OCI-LY3 (cell line): ENCODE results near the gene TRIM39.

Source experiments
- H2AFZ ChIP-seq: fragments of 200-600, 300-600 bp; shearing (Covaris generic); 2 replicates; pipeline ENCODE4 v1.6.0; 2014; ENCODE audit warnings: antibody characterized with exemption, low read depth, low read length
- H3K27ac ChIP-seq: fragments of 200-600, 300-600 bp; sonication (generic); 2 replicates; pipeline ENCODE4 v1.5.1; 2014; ENCODE audit warnings: mild to moderate bottlenecking, low read length, moderate library complexity, mixed read lengths
- H3K27me3 ChIP-seq: fragments of 200-600, 300-600 bp; sonication (generic); 2 replicates; pipeline ENCODE4 v1.6.1; 2014; ENCODE audit warnings: low read depth, low read length, mixed read lengths
- H3K36me3 ChIP-seq: fragments of 200-600, 300-600 bp; sonication (generic); replicated peaks from 2 replicates; pipeline ENCODE3; 2014; ENCODE audit warnings: low read depth, low read length, mixed read lengths
- H3K4me1 ChIP-seq: fragments of 300-600, 200-600 bp; sonication (generic); 2 replicates; pipeline ENCODE4 v1.6.1; 2014; ENCODE audit warnings: low read length, mixed read lengths
- H3K4me2 ChIP-seq: fragments of 200-600, 300-600 bp; sonication (generic); 2 replicates; pipeline ENCODE4 v1.6.1; 2014; ENCODE audit warnings: low read length, mixed read lengths
- H3K4me3 ChIP-seq: fragments of 300-600, 200-600 bp; sonication (generic); 2 replicates; pipeline ENCODE4 v1.5.1; 2014; ENCODE audit warnings: antibody characterized with exemption, mild to moderate bottlenecking, low read length, moderate library complexity
- H3K79me2 ChIP-seq: fragments of 300-600, 200-600 bp; shearing (Covaris generic); 2 replicates; pipeline ENCODE4 v1.6.1; 2014; ENCODE audit warnings: mild to moderate bottlenecking, low read length, mixed read lengths
- H3K9ac ChIP-seq: fragments of 300-600, 200-600 bp; shearing (Covaris generic); 2 replicates; pipeline ENCODE4 v1.6.0; 2014; ENCODE audit warnings: mild to moderate bottlenecking, low read length, moderate library complexity
- H3K9me3 ChIP-seq: fragments of 200-600, 300-600 bp; shearing (Covaris generic); 2 replicates; pipeline ENCODE4 v1.6.1; 2014; ENCODE audit warnings: low read length, mixed read lengths; ENCODE audit not compliant: insufficient read depth
- H4K20me1 ChIP-seq: fragments of 200-600, 300-600 bp; sonication (generic); 2 replicates; pipeline ENCODE4 v1.6.1; 2016; ENCODE audit warnings: low read length, mixed read lengths; ENCODE audit not compliant: insufficient read depth
- CTCF ChIP-seq: fragments of 200-600, 300-600 bp; sonication (generic); IDR thresholded peaks from 2 replicates; pipeline ENCODE4 v1.5.1; 2014; ENCODE audit warnings: antibody characterized with exemption, low read length, low read depth
- EZH2phosphoT487 ChIP-seq: fragments of 200-600 bp; shearing (Covaris generic); IDR thresholded peaks from 2 replicates; pipeline ENCODE4 v1.6.1; 2018; ENCODE audit warnings: antibody characterized with exemption, mixed run types, low read depth

TRIM39 gene

DNA sequence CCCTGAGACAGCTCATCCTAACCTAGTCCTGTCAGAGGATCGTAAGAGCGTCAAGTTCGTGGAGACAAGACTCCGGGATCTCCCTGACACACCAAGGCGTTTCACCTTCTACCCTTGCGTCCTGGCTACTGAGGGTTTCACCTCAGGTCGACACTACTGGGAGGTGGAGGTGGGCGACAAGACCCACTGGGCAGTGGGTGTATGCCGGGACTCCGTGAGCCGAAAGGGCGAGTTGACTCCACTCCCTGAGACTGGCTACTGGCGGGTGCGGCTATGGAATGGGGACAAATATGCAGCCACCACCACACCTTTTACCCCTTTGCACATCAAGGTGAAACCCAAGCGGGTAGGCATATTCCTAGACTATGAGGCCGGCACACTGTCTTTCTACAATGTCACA, 15.0 kb downstream of the TRIM39 start:
- Histone ChIP-seq H3K79me2 (no peaks in the 10 kb centered on the region), H3K9ac (no peak overlapping the region), H3K36me3 (peaks cover 4% of the 10 kb centered on the region), H4K20me1 (no peaks in the 10 kb centered on the region), H2AFZ (no peak overlapping the region), H3K9me3 (no peaks in the 10 kb centered on the region), H3K4me2 (no peak overlapping the region), H3K4me3 (no peak overlapping the region), H3K27me3 (no peaks in the 10 kb centered on the region), H3K27ac (no peak overlapping the region), H3K4me1 (peaks cover 4% of the 10 kb centered on the region; the same call in 1 of the 2 replicates)
- TF ChIP-seq EZH2phosphoT487 (no peak), CTCF (no peak)

GRCh38 chr6:30344191-30344867, 17.6 kb downstream of the TRIM39 start:
- H3K27me3 ChIP-seq, result no peaks in the 10 kb centered on the region
- peak overlapping the region; percentile 82 for H2AFZ ChIP-seq
- peak overlapping the region; percentile 78 for H3K4me2 ChIP-seq
- peak overlapping the region; percentile 53 for H3K9ac ChIP-seq
- no peak overlapping the region for H3K27ac ChIP-seq
- H3K79me2 ChIP-seq, result no peaks in the 10 kb centered on the region
- H3K4me1 ChIP-seq, result peaks cover 13% of the 10 kb centered on the region
- no peaks in the 10 kb centered on the region for H3K9me3 ChIP-seq
- H3K36me3 ChIP-seq, result peaks cover 11% of the 10 kb centered on the region
- TF ChIP-seq EZH2phosphoT487, result no peak
- no peak for TF ChIP-seq CTCF
- H3K4me3 ChIP-seq, result peak overlapping the region; percentile 98
- no peaks in the 10 kb centered on the region for H4K20me1 ChIP-seq

GRCh38 chr6:30344868-30345671, 18.3 kb downstream of the TRIM39 start, which contains the start of gene RPP21:
Gene RPP21, plus strand, starts transcription at chr6:30345156. Its CDS starts 16 bp downstream, at chr6:30345172.
- H3K9me3 ChIP-seq, result no peaks in the 10 kb centered on the region
- peak within 1 kb of the TSS; percentile 78 for H3K4me2 ChIP-seq
- peak within 1 kb of the TSS; percentile 82 for H2AFZ ChIP-seq
- peak within 1 kb of the TSS; percentile 44 for H3K27ac ChIP-seq
- H3K4me3 ChIP-seq, result peak within 1 kb of the TSS; percentile 98
- no peaks in the 10 kb centered on the region for H3K79me2 ChIP-seq
- H3K36me3 ChIP-seq, result peaks cover 11% of the 10 kb centered on the region
- H3K4me1 ChIP-seq, result peaks cover 20% of the 10 kb centered on the region
- no peak for TF ChIP-seq CTCF
- no peak for TF ChIP-seq EZH2phosphoT487
- no peaks in the 10 kb centered on the region for H4K20me1 ChIP-seq
- no peaks in the 10 kb centered on the region for H3K27me3 ChIP-seq
- peak within 1 kb of the TSS; percentile 84 for H3K9ac ChIP-seq

DNA sequence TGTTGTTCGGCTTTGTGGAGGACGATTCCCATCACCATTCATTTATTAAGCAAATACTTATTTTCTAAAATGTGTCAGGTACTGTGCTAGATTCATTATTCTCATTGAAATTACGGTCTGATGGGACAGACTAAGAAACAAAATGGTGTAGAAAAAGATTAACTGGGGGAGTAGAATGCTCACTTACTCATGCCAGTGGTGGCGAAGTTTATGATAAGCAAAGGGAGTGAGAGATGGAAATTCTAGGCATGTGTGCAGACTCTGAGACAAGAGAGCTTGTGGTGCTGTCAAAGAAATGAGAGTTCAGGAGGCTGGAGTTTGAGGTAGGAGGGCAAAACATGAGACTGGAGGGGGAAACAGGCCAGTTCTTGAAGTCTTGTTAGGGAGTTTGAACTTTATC, 19.1 kb downstream of the TRIM39 start:
- TF ChIP-seq CTCF (no peak), EZH2phosphoT487 (no peak)
- Histone ChIP-seq H3K79me2 (no peaks in the 10 kb centered on the region), H3K4me1 (peaks cover 20% of the 10 kb centered on the region), H4K20me1 (no peaks in the 10 kb centered on the region), H3K4me3 (peak overlapping the region; percentile 98), H3K9me3 (no peaks in the 10 kb centered on the region), H3K36me3 (peaks cover 11% of the 10 kb centered on the region), H3K27me3 (no peaks in the 10 kb centered on the region), H2AFZ (no peak overlapping the region), H3K9ac (peak overlapping the region; percentile 84), H3K27ac (no peak overlapping the region), H3K4me2 (peak overlapping the region; percentile 78)
